NCI-H2196 (cell line): ENCODE measurements around the gene SMIM45.

Experiments used
- DNase-seq: peaks from one replicate; lab custom pipeline; 2025; ENCODE audit not compliant: unreplicated experiment; lab: John Stamatoyannopoulos, UW

Gene SMIM45

DNA sequence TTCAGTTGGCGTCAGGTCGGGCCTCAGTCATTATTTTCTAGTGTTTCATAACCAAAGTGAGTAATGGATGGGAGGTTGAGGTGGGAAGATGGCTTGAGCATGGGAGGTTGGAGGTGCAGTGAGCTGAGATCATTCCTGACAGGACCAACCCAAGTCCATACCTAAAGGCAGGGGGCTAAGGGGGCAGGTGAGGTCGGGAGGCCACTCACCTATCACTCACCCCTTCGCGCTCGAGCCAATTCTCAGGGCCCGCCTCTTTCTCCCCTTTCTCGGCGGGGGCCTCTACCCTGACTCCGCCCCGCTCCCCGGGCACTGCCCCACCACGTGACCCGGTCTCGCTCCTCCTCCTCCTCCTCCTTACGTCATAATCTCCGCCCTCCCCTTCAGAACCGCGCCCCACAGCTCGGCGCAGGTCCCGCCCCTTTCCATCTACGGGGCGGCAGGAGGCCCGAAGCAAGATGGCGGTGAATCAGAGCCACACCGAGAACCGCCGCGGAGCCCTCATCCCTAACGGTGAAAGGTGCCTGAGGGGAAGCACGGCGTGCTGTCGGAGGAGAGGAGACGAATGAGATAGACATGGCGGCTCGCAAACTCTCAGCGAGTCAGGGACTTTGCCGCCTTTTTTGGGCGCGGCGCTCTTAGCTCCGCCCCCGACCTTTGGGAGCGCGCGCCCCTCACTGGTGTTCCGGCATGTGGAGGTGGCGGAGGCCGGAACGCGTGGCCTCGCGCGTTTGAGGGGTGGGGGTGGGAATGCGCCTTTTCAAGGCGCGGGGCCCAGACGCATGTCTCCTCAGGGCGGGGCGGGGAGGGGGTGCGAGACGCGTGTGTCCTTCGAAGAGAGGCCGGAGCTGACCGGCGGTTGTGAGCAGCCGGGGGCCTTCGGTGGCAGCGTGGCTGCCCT is 46.7 kb downstream of the SMIM45 start, which contains the start of gene WBP2NL:
TSS of gene WBP2NL (plus strand) at position 428 of the 901 bp plus-strand sequence. CDS start at position 459, 31 bp downstream.
- DNase-seq = no peak

GRCh38 chr22:42000466-42000865 is 48.5 kb downstream of the SMIM45 start:
- no peak for DNase-seq

DNA sequence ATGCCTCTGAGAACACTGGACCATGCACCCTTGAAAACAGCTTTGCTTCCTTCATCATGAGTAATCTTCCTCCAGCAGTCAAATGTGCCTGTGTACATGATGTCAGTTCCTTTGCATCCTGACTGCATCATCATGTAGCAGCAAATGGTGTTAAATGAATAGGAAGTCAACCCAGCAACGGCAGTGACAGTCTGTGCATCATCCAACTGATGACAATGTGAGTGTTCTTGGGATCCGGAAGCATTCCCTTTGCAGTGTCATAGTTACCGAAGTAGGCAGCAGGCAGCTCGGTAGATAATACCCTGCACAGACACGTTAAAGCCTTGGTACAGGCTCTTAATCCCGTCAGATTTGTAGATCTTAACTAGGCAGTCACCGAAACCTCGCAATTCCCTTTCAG is 49.2 kb downstream of the SMIM45 start:
- no peak for DNase-seq

GRCh38 chr22:42001706-42002105 is 49.8 kb downstream of the SMIM45 start:
- no peak for DNase-seq

DNA sequence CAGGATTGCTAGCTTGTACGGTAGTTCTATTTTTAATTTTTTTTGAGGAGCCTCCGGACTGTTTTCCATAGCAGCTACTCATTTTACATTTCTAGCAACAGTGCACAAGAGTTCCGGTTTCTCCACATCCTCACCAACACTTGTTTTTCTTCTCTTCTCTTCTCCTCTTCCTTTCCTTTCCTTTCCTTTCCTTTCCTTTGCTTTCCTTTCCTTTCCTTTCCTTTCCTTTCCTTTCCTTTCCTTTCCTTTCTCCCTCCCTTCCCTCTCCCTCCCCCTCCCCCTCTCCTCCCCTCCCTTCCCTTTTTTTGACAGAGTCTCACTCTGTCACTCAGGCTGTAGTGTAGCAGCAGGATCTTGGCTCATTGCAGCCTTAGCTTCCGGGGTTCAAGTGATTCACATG is 56.0 kb downstream of the SMIM45 start:
- DNase-seq = no peak
